Endodermal cell (in vitro differentiated cells): Measurements from ENCODE around the gene REEP1. TPM values are rescaled to one million over a fixed set of nuclear protein-coding genes. Genes with fewer than 3 reads are reported as not detected.

ENCODE experiments used
- DNase-seq: peaks from one replicate; pipeline ENCODE4 v3.0.0-alpha.2; 2017
- H3K27ac ChIP-seq: 2 replicates; pipeline ENCODE4 v1.5.1; 2013; ENCODE audit warnings: mild to moderate bottlenecking, low read depth, low read length, moderate library complexity
- H3K27me3 ChIP-seq: 2 replicates; pipeline ENCODE4 v1.6.1; 2013; ENCODE audit warnings: mild to moderate bottlenecking, low read length, moderate library complexity; ENCODE audit not compliant: insufficient read depth, control insufficient read depth, poor library complexity, severe bottlenecking
- H3K36me3 ChIP-seq: 2 replicates; pipeline ENCODE4 v1.7.0; 2013; ENCODE audit warnings: mild to moderate bottlenecking, low read length, moderate library complexity; ENCODE audit not compliant: control insufficient read depth, insufficient read depth
- H3K4me1 ChIP-seq: one replicate; pipeline ENCODE4 v1.7.0; 2013; ENCODE audit warnings: low read length; ENCODE audit not compliant: control insufficient read depth, insufficient read depth
- H3K4me3 ChIP-seq: 2 replicates; pipeline ENCODE4 v1.5.1; 2013; ENCODE audit warnings: mild to moderate bottlenecking, low read length, moderate library complexity
- H3K9ac ChIP-seq: 2 replicates; pipeline ENCODE4 v1.6.1; 2013; ENCODE audit warnings: mild to moderate bottlenecking, low read length, moderate library complexity; ENCODE audit not compliant: poor library complexity, severe bottlenecking; ENCODE audit errors: extremely low read depth
- H3K9me3 ChIP-seq: 2 replicates; pipeline ENCODE4 v1.6.1; 2013; ENCODE audit warnings: mild to moderate bottlenecking, low read length, moderate library complexity; ENCODE audit not compliant: control insufficient read depth
- H3K27ac Mint-ChIP-seq: 2 replicates; pipeline ENCODE4 v1.8.0; 2020; ENCODE audit warnings: mixed read lengths
- H3K27me3 Mint-ChIP-seq: 2 replicates; pipeline ENCODE4 v1.8.0; 2021; ENCODE audit warnings: mild to moderate bottlenecking, mixed read lengths; ENCODE audit not compliant: insufficient read depth
- H3K36me3 Mint-ChIP-seq: 2 replicates; pipeline ENCODE4 v1.8.0; 2020; ENCODE audit warnings: low read depth, mixed read lengths
- H3K4me1 Mint-ChIP-seq: 2 replicates; pipeline ENCODE4 v1.8.0; 2020; ENCODE audit warnings: mixed read lengths
- H3K4me3 Mint-ChIP-seq: 2 replicates; pipeline ENCODE4 v1.8.0; 2020; ENCODE audit warnings: mild to moderate bottlenecking, moderate library complexity, mixed read lengths
- H3K9me3 Mint-ChIP-seq: 2 replicates; pipeline ENCODE4 v1.8.0; 2020; ENCODE audit warnings: mild to moderate bottlenecking, mixed read lengths
- WGBS, 2 experiments: methylation state at CpG; one replicate each; pipeline versions ENCODE4 v1.1.5 to v1.1.7; 2013; ENCODE audit warnings: missing lambda C conversion rate in 2 of 2, mixed read lengths in 1 of 2; ENCODE audit not compliant: insufficient coverage in 1 of 2, insufficient read length in 1 of 2; 5-methylcytosine and 5-hydroxymethylcytosine counted together
- total RNA-seq, 2 donors: library from RNA; stranded (reverse); fragmentation: NEBNext Ultra II Directional in 1 of 2; extraction: Animal tissue kit (Norgen Biotek cat#: 25700) in 1 of 2; gene quantifications; 2 replicates in 1 of 2; 3 replicates in 1 of 2; pipeline ENCODE4 v1.2.1, GENCODE V29; 2021
- TF ChIP-seq, protein P1 (sequence below): fragments of 200-600 bp; sonication (generic); conservative IDR thresholded peaks from 2 replicates; pipeline ENCODE4 v1.5.0; 2021; ENCODE audit warnings: antibody characterized with exemption, mild to moderate bottlenecking

The REEP1 gene
- total RNA-seq, 2 donors from 2014 or later: 2.9 to 3.8 TPM

DNA sequence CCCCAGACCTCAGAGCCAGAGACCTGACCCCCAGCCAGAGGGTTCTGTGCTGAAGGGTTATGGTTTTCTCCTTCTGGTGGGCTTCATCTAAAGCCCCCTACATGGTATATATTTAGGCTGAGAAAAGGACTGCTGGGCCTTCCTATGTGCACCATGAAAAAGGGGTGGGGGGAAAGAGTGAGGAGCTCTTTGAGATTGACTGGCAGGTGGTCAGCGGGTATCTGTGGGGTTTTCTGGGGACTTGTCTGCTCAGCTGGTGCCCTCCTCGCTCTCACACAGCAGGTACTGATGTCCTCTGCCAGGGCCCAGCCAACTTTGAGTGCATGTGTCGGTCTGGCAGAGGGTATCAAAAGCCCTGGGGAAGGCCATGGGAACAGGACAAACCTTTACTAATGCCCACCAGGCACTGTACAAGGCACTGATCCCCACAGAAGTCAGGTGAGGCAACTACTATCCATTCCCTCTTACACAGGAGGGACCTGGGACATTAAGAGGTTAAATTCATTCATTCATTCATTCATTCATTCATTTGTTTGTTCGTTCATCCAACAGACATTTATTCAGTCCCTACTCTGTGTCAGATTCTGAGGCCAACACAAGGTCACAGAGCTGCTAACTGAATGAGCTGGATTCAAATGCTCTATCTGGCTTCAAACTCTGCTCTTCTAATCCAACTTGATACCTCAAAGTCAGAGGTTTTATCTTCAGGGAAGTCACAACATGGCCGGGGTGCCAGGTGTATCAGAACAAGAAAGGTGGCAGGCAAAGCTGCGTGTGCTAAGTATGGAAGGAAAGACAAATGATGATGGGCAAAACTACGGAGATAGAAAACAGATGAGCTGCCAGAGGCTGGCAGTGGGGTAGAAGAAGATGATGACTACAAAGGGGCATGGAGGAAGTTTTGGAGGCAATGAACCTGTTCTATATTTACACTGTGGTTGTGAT lies 44.6 kb downstream of the REEP1 start:
- Mint-ChIP-seq H3K27ac (no peak overlapping the region), H3K4me1 (no peaks in the 10 kb centered on the region)

DNA sequence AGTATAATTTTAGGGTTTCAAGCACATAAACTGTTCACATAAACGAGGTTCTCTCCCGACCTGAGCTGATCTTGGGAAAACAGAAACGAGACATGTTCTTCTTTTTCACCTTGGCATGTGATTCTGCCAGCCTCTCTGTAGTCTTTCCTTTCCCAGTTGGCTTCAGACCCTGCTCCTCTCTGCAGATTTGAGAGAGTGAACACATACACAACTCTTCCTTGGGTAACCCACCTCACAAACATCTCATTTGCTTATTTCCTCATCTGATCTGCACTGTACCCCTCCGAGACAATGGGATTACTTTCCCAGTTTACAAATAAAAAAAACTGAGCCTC lies 46.1 kb downstream of the REEP1 start:
- Mint-ChIP-seq H3K9me3 (no peaks in the 10 kb centered on the region), H3K36me3 (no peaks in the 10 kb centered on the region), H3K27ac (no peak overlapping the region), H3K4me3 (no peak overlapping the region), H3K27me3 (peaks cover 62% of the 10 kb centered on the region), H3K4me1 (peaks cover 3% of the 10 kb centered on the region)
- WGBS, 2 experiments: 87 to 91% methylated on average over 4 of the region's 4 CpGs
- Histone ChIP-seq H3K27ac (no peak overlapping the region), H3K9ac (no peak overlapping the region), H3K27me3 (peaks cover 61% of the 10 kb centered on the region), H3K4me3 (no peak overlapping the region), H3K4me1 (no peaks in the 10 kb centered on the region), H3K36me3 (no peaks in the 10 kb centered on the region), H3K9me3 (no peaks in the 10 kb centered on the region)
- no peak for DNase-seq
- TF ChIP-seq, protein P1, sequence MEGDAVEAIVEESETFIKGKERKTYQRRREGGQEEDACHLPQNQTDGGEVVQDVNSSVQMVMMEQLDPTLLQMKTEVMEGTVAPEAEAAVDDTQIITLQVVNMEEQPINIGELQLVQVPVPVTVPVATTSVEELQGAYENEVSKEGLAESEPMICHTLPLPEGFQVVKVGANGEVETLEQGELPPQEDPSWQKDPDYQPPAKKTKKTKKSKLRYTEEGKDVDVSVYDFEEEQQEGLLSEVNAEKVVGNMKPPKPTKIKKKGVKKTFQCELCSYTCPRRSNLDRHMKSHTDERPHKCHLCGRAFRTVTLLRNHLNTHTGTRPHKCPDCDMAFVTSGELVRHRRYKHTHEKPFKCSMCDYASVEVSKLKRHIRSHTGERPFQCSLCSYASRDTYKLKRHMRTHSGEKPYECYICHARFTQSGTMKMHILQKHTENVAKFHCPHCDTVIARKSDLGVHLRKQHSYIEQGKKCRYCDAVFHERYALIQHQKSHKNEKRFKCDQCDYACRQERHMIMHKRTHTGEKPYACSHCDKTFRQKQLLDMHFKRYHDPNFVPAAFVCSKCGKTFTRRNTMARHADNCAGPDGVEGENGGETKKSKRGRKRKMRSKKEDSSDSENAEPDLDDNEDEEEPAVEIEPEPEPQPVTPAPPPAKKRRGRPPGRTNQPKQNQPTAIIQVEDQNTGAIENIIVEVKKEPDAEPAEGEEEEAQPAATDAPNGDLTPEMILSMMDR: no peak

More for the DNA sequence above, 44.6 kb downstream of the REEP1 start:
- peaks cover 46% of the 10 kb centered on the region for H3K27me3 ChIP-seq
- TF ChIP-seq, protein P1: no peak
- WGBS, 2 experiments: 92 to 93% methylated on average over 4 to 7 of the region's 7 CpGs
- peaks cover 57% of the 10 kb centered on the region for H3K27me3 Mint-ChIP-seq
- H3K4me3 ChIP-seq: no peak overlapping the region
- no peak overlapping the region for H3K27ac ChIP-seq
- no peak overlapping the region for H3K9ac ChIP-seq
- no peak overlapping the region for H3K4me3 Mint-ChIP-seq
- H3K9me3 ChIP-seq: no peaks in the 10 kb centered on the region
- H3K36me3 Mint-ChIP-seq: no peaks in the 10 kb centered on the region
- no peaks in the 10 kb centered on the region for H3K4me1 ChIP-seq
- H3K9me3 Mint-ChIP-seq: no peaks in the 10 kb centered on the region
- DNase-seq: no peak
- H3K36me3 ChIP-seq: no peaks in the 10 kb centered on the region

DNA sequence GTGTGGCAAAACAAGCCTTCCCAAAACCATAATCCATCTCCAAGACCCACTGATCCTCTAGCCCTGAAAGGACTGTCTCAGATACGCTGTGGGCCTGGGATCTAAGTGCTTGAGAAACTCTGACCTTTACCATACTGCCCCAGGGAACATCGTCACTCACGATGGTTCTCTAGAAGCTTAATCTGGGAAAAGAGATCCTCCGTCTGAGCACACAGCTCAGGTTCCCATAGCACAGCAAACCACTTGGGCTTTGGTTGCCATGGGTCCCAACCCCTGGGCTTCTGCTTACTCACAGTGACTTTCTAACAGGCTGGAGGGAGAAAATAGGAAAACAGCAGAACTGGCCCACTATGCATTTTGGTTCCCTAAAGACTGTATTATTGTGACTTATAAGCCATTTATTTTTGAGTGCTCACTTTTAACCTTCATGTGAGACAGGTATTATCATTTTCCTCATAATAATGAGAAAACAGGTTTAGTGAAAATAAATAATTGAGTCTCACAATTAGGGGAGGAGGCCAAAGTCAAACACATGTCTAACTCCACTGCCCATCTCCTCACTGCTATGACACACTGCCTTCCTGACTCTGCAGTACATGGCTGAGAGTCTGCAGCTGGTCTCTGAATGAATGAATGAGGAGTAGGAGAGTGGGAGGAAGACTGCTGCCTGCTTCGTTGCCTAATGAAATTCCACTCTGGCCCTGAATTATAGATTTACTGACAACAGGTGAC lies 46.7 kb downstream of the REEP1 start:
- TF ChIP-seq, protein P1: no peak
- no peak overlapping the region for H3K9ac ChIP-seq
- peaks cover 66% of the 10 kb centered on the region for H3K27me3 ChIP-seq
- Mint-ChIP-seq H3K9me3 (no peaks in the 10 kb centered on the region), H3K4me1 (peaks cover 8% of the 10 kb centered on the region), H3K36me3 (no peaks in the 10 kb centered on the region), H3K27me3 (peaks cover 66% of the 10 kb centered on the region), H3K4me3 (no peak overlapping the region), H3K27ac (no peak overlapping the region)
- no peaks in the 10 kb centered on the region for H3K9me3 ChIP-seq
- no peaks in the 10 kb centered on the region for H3K36me3 ChIP-seq
- WGBS, 2 experiments: 82 to 93% methylated on average over 4 to 5 of the region's 5 CpGs
- H3K4me3 ChIP-seq: no peak overlapping the region
- DNase-seq: no peak
- no peak overlapping the region for H3K27ac ChIP-seq
- H3K4me1 ChIP-seq: no peaks in the 10 kb centered on the region
